Measurements from ENCODE around the gene UQCRQ. TPM values are rescaled to one million over a fixed set of nuclear protein-coding genes. Genes with fewer than 3 reads are reported as not detected.

Gene UQCRQ
- total and polyA plus RNA-seq, 2 of the 13 experiments (the other 11 are each of a cell fraction or from before 2014, with no cell fraction given): 257 to 575 TPM

- TF ChIP-seq ZHX2 (IDR thresholded peaks at IDR 0.05; ENCODE audit: low read depth) (peak; percentile 53; the same call in 1 of the 2 replicates), ZHX2 (CRISPR knock-in tag; IDR thresholded peaks at IDR 0.05; ENCODE audit: borderline replicate concordance) (no peak), MYC (CRISPR knock-in tag; IDR thresholded peaks at IDR 0.05; ENCODE audit: borderline replicate concordance) (peak; percentile 63; the same call in 1 of the 2 replicates), ZNF563 (CRISPR knock-in tag; IDR thresholded peaks at IDR 0.05) (no peak; the same call in none of the 2 replicates), ZNF782 (CRISPR knock-in tag; IDR thresholded peaks at IDR 0.05; ENCODE audit: borderline replicate concordance) (no peak), ZNF460 (CRISPR knock-in tag; IDR thresholded peaks at IDR 0.05; ENCODE audit: borderline replicate concordance) (no peak), POGZ (CRISPR knock-in tag; IDR thresholded peaks at IDR 0.05) (peak; percentile 32; the same call in 1 of the 2 replicates), ZBTB43 (CRISPR knock-in tag; conservative IDR thresholded peaks at IDR 0.05) (no peak), ZNF383 (CRISPR knock-in tag; IDR thresholded peaks at IDR 0.05; ENCODE audit: borderline replicate concordance) (no peak), ZNF792 (CRISPR knock-in tag; IDR thresholded peaks at IDR 0.05) (no peak), ARID5B (CRISPR knock-in tag; IDR thresholded peaks at IDR 0.05) (peak; percentile 54; the same call in 1 of the 2 replicates), CHD4 (IDR thresholded peaks at IDR 0.05; ENCODE audit: borderline replicate concordance, low read length) (no peak), RFX5 (IDR thresholded peaks at IDR 0.05; ENCODE audit: low read depth, low read length) (no peak), ZBED4 (CRISPR knock-in tag; IDR thresholded peaks at IDR 0.05; ENCODE audit: borderline replicate concordance) (peak; percentile 77)
Measured at GRCh38 chr5:132830436-132831094, 35.9 kb upstream of the UQCRQ start, which contains the start of gene SHROOM1 (continued).
